Activated CD4-positive, alpha-beta T cell treated with anti-CD3 and anti-CD28 coated beads, Interleukin-2, Interleukin-4, amounts not matched to agents 100 ng/mL and 50 ng/mL, durations not matched to agents 16 hours and 8 hours (primary cell): ENCODE results near the gene MGMT.

Source experiments
- DNase-seq: peaks from one replicate; pipeline ENCODE4 v3.0.0-alpha.2; 2020; ENCODE audit warnings: low spot score

Gene MGMT

GRCh38 chr10:129808092-129808983 is 341.3 kb downstream of the MGMT start:
- no peak for DNase-seq

- no peak for DNase-seq
Measured at GRCh38 chr10:129809431-129809830, 342.4 kb downstream of the MGMT start.

GRCh38 chr10:129809841-129810240 is 342.8 kb downstream of the MGMT start:
- no peak for DNase-seq

GRCh38 chr10:129811208-129811607 is 344.2 kb downstream of the MGMT start:
- no peak for DNase-seq

- DNase-seq: no peak
Measured at GRCh38 chr10:129812398-129812797, 345.4 kb downstream of the MGMT start.

GRCh38 chr10:129814681-129815646 is 347.9 kb downstream of the MGMT start:
- DNase-seq: no peak

- no peak for DNase-seq
Measured at GRCh38 chr10:129815898-129816655, 349.0 kb downstream of the MGMT start.

- no peak for DNase-seq
Measured at GRCh38 chr10:129816656-129817045, 349.6 kb downstream of the MGMT start.
